Esophagus squamous epithelium (tissue), 5 donors: Measurements from ENCODE around the gene SMTNL2. TPM values are rescaled to one million over a fixed set of nuclear protein-coding genes. Genes with fewer than 3 reads are reported as not detected.

Experiments used
- DNase-seq: peaks from one replicate; lab custom pipeline; 2025; lab: John Stamatoyannopoulos, UW
- H3K27ac ChIP-seq, 4 donors: fragments of 200-600 bp; sonication (generic); one replicate each; pipeline ENCODE4 v1.5.1; 2016 to 2019; ENCODE audit warnings: mild to moderate bottlenecking in 1 of 4
- H3K27me3 ChIP-seq, 4 donors: fragments of 200-600 bp; sonication (generic); 1 replicate in 3 of 4; 2 replicates in 1 of 4; pipeline versions ENCODE4 v1.5.1 to v1.6.0; 2017 to 2021; ENCODE audit warnings: antibody characterized with exemption in 1 of 4
- H3K36me3 ChIP-seq, 3 donors: fragments of 200-600 bp; sonication (generic); one replicate each; pipeline ENCODE4 v1.5.1; 2016 to 2019
- H3K4me1 ChIP-seq, 3 donors: fragments of 200-600 bp; sonication (generic); one replicate each; pipeline ENCODE4 v1.5.1; 2017 to 2019
- H3K4me3 ChIP-seq, 4 donors: fragments of 200-600 bp; sonication (generic); 1 replicate in 3 of 4; 2 replicates in 1 of 4; pipeline ENCODE4 v1.5.1; 2016 to 2019; ENCODE audit warnings: mild to moderate bottlenecking in 2 of 4, moderate library complexity in 1 of 4
- H3K9me3 ChIP-seq, 3 donors: fragments of 200-600 bp; sonication (generic); one replicate each; pipeline ENCODE4 v1.5.1; 2016 to 2019
- CTCF ChIP-seq, 6 experiments: fragments of 450-650 bp in 4 of 6; fragments of 200-600 bp in 2 of 6; sonication (generic) in 2 of 6; IDR thresholded peaks; one replicate each; pipeline ENCODE4 v1.5.1; 2016 to 2019; ENCODE audit warnings: antibody characterized with exemption in 6 of 6, mild to moderate bottlenecking in 4 of 6, moderate library complexity in 4 of 6
- POLR2A ChIP-seq, 4 donors: fragments of 450-650 bp; IDR thresholded peaks; one replicate each; pipeline ENCODE4 v1.6.1; 2017; ENCODE audit warnings: antibody characterized with exemption in 4 of 4, mild to moderate bottlenecking in 4 of 4, moderate library complexity in 3 of 4
- WGBS, 2 donors: methylation state at CpG; one replicate each; pipeline ENCODE4 v1.1.5; 2018; 5-methylcytosine and 5-hydroxymethylcytosine counted together
- intact Hi-C: fragments of 100-400 bp; cut with DNase I; formaldehyde crosslinking; loops from one replicate; pipeline ENCODE4 v1.15.0; 2022
- total RNA-seq, 4 donors: library from RNA; depleted of rRNA; stranded (reverse); fragments of >200 nt; gene quantifications; one replicate each; pipeline ENCODE4 v1.1.0, GENCODE V29; 2016
- donor health status: DM: yes; HTN: yes; CAD: no.

SMTNL2 gene
- total RNA-seq, 4 donors from 2014 or later: 0.41 to 0.76 (median 0.69) TPM

GRCh38 chr17:4542003-4542725, 42.2 kb upstream of the SMTNL2 start:
- peaks cover 43 to 100% (median 57%) of the 10 kb centered on the region in 3 donors for H3K36me3 ChIP-seq
- H3K27ac ChIP-seq: peak overlapping the region in 3 of 4 donors; percentile 17 to 67 (median 47)
- no peaks in the 10 kb centered on the region for H3K9me3 ChIP-seq
- no peak overlapping the region for H3K4me3 ChIP-seq
- 80 to 97% methylated on average over 2 to 6 of the region's 14 CpGs for WGBS, 2 donors
- DNase-seq: no peak
- intact Hi-C loops: no loop called here
- H3K4me1 ChIP-seq: peaks cover 5 to 56% (median 18%) of the 10 kb centered on the region in 3 donors
- no peaks in the 10 kb centered on the region for H3K27me3 ChIP-seq
- no peak for TF ChIP-seq POLR2A (IDR thresholded peaks at IDR 0.05)
- TF ChIP-seq CTCF (IDR thresholded peaks at IDR 0.05): no peak

GRCh38 chr17:4542726-4543191, 41.6 kb upstream of the SMTNL2 start:
- Histone ChIP-seq H3K27ac (no peak overlapping the region), H3K36me3 (peaks cover 49 to 100% (median 57%) of the 10 kb centered on the region in 3 donors)

GRCh38 chr17:4543557-4544026, 40.7 kb upstream of the SMTNL2 start:
- no peaks in the 10 kb centered on the region for H3K9me3 ChIP-seq
- intact Hi-C loops: no loop called here
- WGBS, 2 donors: 83 to 86% methylated on average over 5 to 11 of the region's 19 CpGs
- no peak overlapping the region for H3K27ac ChIP-seq
- no peak for TF ChIP-seq CTCF (IDR thresholded peaks at IDR 0.05)
- no peak for TF ChIP-seq POLR2A (IDR thresholded peaks at IDR 0.05)
- no peak for DNase-seq
- peaks cover 0 to 42% (median 3%) of the 10 kb centered on the region in 3 donors for H3K4me1 ChIP-seq
- peaks cover 57 to 100% (median 57%) of the 10 kb centered on the region in 3 donors for H3K36me3 ChIP-seq
- H3K4me3 ChIP-seq: no peak overlapping the region
- H3K27me3 ChIP-seq: no peaks in the 10 kb centered on the region

More at GRCh38 chr17:4542726-4543191, 41.6 kb upstream of the SMTNL2 start:
- Histone ChIP-seq H3K9me3 (no peaks in the 10 kb centered on the region), H3K27me3 (no peaks in the 10 kb centered on the region), H3K4me1 (peaks cover 2 to 50% (median 12%) of the 10 kb centered on the region in 3 donors), H3K4me3 (no peak overlapping the region)
- 96% methylated on average over 5 of the region's 19 CpGs; no CpG with 5 or more reads in 1 of the 2 donors for WGBS, 2 donors
- DNase-seq: no peak
- TF ChIP-seq CTCF (IDR thresholded peaks at IDR 0.05) (no peak), POLR2A (IDR thresholded peaks at IDR 0.05) (no peak)
- intact Hi-C loops: no loop called here

- Histone ChIP-seq H3K4me1 (peaks cover 0 to 35% (median 2%) of the 10 kb centered on the region in 3 donors), H3K4me3 (no peak overlapping the region), H3K9me3 (no peaks in the 10 kb centered on the region), H3K27me3 (no peaks in the 10 kb centered on the region), H3K27ac (no peak overlapping the region), H3K36me3 (peaks cover 57 to 100% (median 62%) of the 10 kb centered on the region in 3 donors)
- WGBS, 2 donors: 90 to 91% methylated on average over 2 to 14 of the region's 37 CpGs
- no peak for TF ChIP-seq POLR2A (IDR thresholded peaks at IDR 0.05)
- TF ChIP-seq CTCF (IDR thresholded peaks at IDR 0.05): no peak
- DNase-seq: no peak
- intact Hi-C loops: no loop called here
Measured at GRCh38 chr17:4544135-4544950, 40.0 kb upstream of the SMTNL2 start.
